Measurements from ENCODE around the gene TMEM114. TPM values are rescaled to one million over a fixed set of nuclear protein-coding genes. Genes with fewer than 3 reads are reported as not detected.

TMEM114 gene
- total RNA-seq, 1 experiment from 2014 or later, result not detected

DNA sequence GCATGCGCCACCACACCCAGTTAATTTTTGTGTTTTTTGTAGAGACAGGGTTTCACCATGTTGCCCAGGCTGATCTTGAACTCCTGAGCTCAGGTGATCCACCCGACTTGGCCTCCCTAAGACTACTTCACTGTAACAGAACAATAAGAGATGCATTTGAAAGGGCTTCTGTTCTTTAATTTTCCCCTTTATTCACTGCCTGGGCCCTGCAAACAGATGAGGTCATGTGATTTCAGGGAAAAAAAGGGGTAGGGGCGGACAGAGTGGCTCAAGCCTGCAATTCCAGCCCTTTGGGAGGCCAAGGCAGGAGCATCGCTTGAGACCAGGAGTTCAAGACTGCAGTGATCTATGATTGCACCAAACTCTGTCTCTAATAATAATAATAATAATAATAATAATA is 36.3 kb downstream of the TMEM114 start:
- BruUV-seq (replicated peaks), result no TSS peak

DNA sequence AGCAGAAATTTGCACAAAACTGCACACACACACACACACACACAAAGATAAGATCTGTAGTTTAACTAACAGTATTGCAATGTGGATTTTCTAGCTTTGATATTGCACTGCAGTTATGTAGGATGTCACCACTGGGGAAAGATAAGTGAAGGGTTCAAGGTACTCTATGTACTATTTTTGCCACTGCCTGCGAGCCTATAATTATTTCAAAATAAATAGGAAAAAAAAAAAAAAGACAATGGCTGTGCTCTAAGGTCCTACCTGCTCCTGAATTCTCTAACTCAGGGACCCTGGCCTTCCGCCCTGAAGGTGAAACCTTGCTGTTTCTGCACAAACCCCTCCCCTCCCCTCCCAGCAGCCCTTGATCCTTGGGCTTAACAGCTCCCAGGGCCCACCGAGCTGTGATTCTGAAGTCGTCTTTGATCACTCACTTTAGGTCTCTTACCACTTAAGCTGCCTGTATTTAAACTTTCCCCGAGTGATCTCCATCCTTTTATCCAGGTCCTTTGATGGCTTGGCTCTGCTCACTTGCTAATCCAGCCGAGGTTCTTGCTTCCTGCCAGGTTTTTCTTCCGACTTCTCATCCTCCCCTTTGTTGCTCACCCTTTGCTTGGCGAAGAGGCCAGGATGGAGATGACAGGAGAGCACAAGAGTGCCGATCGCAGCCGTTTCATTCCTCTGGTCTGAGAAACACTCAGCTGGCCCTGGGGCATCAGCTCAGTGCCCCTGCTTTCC is 37.7 kb downstream of the TMEM114 start:
- DNase-seq, result no peak
- H3K36me3 Mint-ChIP-seq (ENCODE audit: insufficient read depth, unreplicated experiment), result no peaks in the 10 kb centered on the region
- TF ChIP-seq, protein P1, sequence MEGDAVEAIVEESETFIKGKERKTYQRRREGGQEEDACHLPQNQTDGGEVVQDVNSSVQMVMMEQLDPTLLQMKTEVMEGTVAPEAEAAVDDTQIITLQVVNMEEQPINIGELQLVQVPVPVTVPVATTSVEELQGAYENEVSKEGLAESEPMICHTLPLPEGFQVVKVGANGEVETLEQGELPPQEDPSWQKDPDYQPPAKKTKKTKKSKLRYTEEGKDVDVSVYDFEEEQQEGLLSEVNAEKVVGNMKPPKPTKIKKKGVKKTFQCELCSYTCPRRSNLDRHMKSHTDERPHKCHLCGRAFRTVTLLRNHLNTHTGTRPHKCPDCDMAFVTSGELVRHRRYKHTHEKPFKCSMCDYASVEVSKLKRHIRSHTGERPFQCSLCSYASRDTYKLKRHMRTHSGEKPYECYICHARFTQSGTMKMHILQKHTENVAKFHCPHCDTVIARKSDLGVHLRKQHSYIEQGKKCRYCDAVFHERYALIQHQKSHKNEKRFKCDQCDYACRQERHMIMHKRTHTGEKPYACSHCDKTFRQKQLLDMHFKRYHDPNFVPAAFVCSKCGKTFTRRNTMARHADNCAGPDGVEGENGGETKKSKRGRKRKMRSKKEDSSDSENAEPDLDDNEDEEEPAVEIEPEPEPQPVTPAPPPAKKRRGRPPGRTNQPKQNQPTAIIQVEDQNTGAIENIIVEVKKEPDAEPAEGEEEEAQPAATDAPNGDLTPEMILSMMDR (IDR thresholded peaks at IDR 0.05; ENCODE audit: insufficient read depth in 1 of 2, low read depth in 1 of 2, low read length in 1 of 2, severe bottlenecking in 1 of 2, unreplicated experiment in 1 of 2), result no peak
- no peak overlapping the region for H3K4me3 Mint-ChIP-seq (ENCODE audit: unreplicated experiment)
- no TSS peak for BruUV-seq (replicated peaks)
- H3K36me3 ChIP-seq (ENCODE audit: control insufficient read depth, insufficient read depth, low read length), result no peaks in the 10 kb centered on the region
- H3K4me1 ChIP-seq, result no peaks in the 10 kb centered on the region
- intact Hi-C loops (cut with micrococcal nuclease; ENCODE audit: unreplicated experiment), result no loop called here
- H3K4me1 Mint-ChIP-seq (ENCODE audit: low read depth, unreplicated experiment), result no peaks in the 10 kb centered on the region
- no peak overlapping the region for H3K27ac Mint-ChIP-seq (ENCODE audit: unreplicated experiment)
- H3K27me3 ChIP-seq (replicated peaks; ENCODE audit: control insufficient read depth, insufficient read depth, low read length), result no peaks in the 10 kb centered on the region; the same call in 1 of the 2 replicates
- ChIA-PET CTCF (no interaction called here), POLR2A (no interaction called here)
- no peaks in the 10 kb centered on the region for H3K9me3 Mint-ChIP-seq (ENCODE audit: unreplicated experiment)
- H3K4me3 ChIP-seq (ENCODE audit: low read depth, low read length), result no peak overlapping the region
- H3K27me3 Mint-ChIP-seq (ENCODE audit: insufficient read depth, unreplicated experiment), result peaks cover 7% of the 10 kb centered on the region
- no peaks in the 10 kb centered on the region for H3K9me3 ChIP-seq

More for the DNA sequence above, 36.3 kb downstream of the TMEM114 start:
- peaks cover 7% of the 10 kb centered on the region for H3K27me3 Mint-ChIP-seq (ENCODE audit: insufficient read depth, unreplicated experiment)
- H3K9me3 Mint-ChIP-seq (ENCODE audit: unreplicated experiment), result no peaks in the 10 kb centered on the region
- TF ChIP-seq, protein P1 (IDR thresholded peaks at IDR 0.05; ENCODE audit: insufficient read depth in 1 of 2, low read depth in 1 of 2, low read length in 1 of 2, severe bottlenecking in 1 of 2, unreplicated experiment in 1 of 2), result no peak
- DNase-seq, result no peak
- no peak overlapping the region for H3K27ac Mint-ChIP-seq (ENCODE audit: unreplicated experiment)
- CTCF ChIA-PET, result no interaction called here
- H3K4me3 Mint-ChIP-seq (ENCODE audit: unreplicated experiment), result no peak overlapping the region
- intact Hi-C loops (cut with micrococcal nuclease; ENCODE audit: unreplicated experiment), result no loop called here
- Histone ChIP-seq H3K4me1 (no peaks in the 10 kb centered on the region), H3K36me3 (ENCODE audit: control insufficient read depth, insufficient read depth, low read length) (no peaks in the 10 kb centered on the region), H3K4me3 (ENCODE audit: low read depth, low read length) (no peak overlapping the region), H3K9me3 (no peaks in the 10 kb centered on the region), H3K27me3 (replicated peaks; ENCODE audit: control insufficient read depth, insufficient read depth, low read length) (no peaks in the 10 kb centered on the region; the same call in 1 of the 2 replicates)
- no peaks in the 10 kb centered on the region for H3K4me1 Mint-ChIP-seq (ENCODE audit: low read depth, unreplicated experiment)
- H3K36me3 Mint-ChIP-seq (ENCODE audit: insufficient read depth, unreplicated experiment), result no peaks in the 10 kb centered on the region
- POLR2A ChIA-PET, result no interaction called here

DNA sequence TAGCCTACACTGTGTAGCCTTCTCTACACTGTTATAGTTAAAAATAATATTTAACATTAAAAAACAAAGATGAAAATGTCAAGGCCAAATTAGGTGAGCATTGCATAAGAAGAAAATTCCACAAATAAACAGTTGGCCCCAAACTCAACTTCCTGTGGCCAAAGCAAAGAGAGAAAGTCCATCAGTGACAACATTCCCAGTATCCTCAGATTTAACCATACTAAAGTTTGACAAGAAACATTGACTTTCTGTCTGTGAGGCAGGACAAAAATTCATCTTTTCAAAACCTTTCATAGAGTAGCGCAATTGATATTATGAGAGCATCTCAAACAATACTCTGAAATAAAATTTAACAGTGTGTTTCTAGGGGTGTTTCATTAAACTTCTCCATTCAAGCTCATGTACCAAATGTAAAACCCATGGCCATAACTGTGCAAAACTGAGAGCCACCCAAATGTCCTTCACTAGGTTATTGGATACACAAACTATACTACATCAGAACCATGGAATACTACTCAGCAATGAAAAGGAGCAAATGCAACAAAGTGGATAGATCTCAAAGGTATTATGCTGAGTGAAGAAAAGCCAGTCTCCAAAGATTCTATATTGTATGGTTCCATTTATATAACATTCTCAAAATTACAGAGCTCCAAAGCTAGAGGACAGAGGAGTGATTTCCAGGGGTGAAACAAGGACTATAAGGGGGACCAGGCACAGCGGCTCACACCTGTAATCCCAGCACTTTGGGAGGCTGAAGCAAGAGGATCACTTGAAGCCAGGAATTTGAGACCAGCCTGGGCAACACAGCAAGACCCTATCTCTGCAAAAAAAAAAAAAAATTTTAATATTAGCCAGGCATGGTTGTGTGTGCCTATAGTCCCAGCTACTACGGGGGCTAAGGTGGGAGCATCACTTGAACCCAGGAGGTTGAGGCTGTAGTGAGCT is 38.7 kb downstream of the TMEM114 start:
- no peak overlapping the region for H3K4me3 Mint-ChIP-seq (ENCODE audit: unreplicated experiment)
- no peaks in the 10 kb centered on the region for H3K4me1 ChIP-seq
- no peak for DNase-seq
- H3K36me3 ChIP-seq (ENCODE audit: control insufficient read depth, insufficient read depth, low read length), result no peaks in the 10 kb centered on the region
- no peaks in the 10 kb centered on the region for H3K36me3 Mint-ChIP-seq (ENCODE audit: insufficient read depth, unreplicated experiment)
- ChIA-PET POLR2A (no interaction called here), CTCF (interaction anchor here (0.6 kb wide), 1 partner anchor 226 kb away, joined by 4 read pairs; no protein-coding TSS in a partner anchor)
- peaks cover 7% of the 10 kb centered on the region for H3K27me3 Mint-ChIP-seq (ENCODE audit: insufficient read depth, unreplicated experiment)
- intact Hi-C loops (cut with micrococcal nuclease; ENCODE audit: unreplicated experiment), result no loop called here
- TF ChIP-seq, protein P1 (IDR thresholded peaks at IDR 0.05; ENCODE audit: insufficient read depth in 1 of 2, low read depth in 1 of 2, low read length in 1 of 2, severe bottlenecking in 1 of 2, unreplicated experiment in 1 of 2), result no peak
- H3K27me3 ChIP-seq (replicated peaks; ENCODE audit: control insufficient read depth, insufficient read depth, low read length), result no peaks in the 10 kb centered on the region; the same call in 1 of the 2 replicates
- H3K9me3 ChIP-seq, result no peaks in the 10 kb centered on the region
- no peaks in the 10 kb centered on the region for H3K4me1 Mint-ChIP-seq (ENCODE audit: low read depth, unreplicated experiment)
- H3K4me3 ChIP-seq (ENCODE audit: low read depth, low read length), result no peak overlapping the region
- no TSS peak for BruUV-seq (replicated peaks)
- no peaks in the 10 kb centered on the region for H3K9me3 Mint-ChIP-seq (ENCODE audit: unreplicated experiment)
- H3K27ac Mint-ChIP-seq (ENCODE audit: unreplicated experiment), result no peak overlapping the region

Measured in Caco-2 (cell line).